RWPE2 (cell line): ENCODE results near the gene SYT15.
A peak's percentile ranks its signal among the peaks of the same experiment; 100 is the strongest.

Experiments used
- ATAC-seq: fragments of 200-7000 bp; cut with Tn5 transposase; 3 replicates; pipeline ENCODE4 v1.9.1; 2021; ENCODE audit warnings: low read depth
- DNase-seq: peaks from one replicate; pipeline ENCODE4 v3.0.0-alpha.2; 2020; ENCODE audit warnings: low spot score
- H3K27ac ChIP-seq: fragments of 450-650 bp; 2 replicates; pipeline ENCODE4 v1.5.1; 2017; ENCODE audit warnings: mild to moderate bottlenecking; ENCODE audit not compliant: poor library complexity, severe bottlenecking
- H3K27me3 ChIP-seq: fragments of 250-450 bp; sonication (Bioruptor Pico); 2 replicates; pipeline ENCODE4 v1.5.1; 2021; ENCODE audit warnings: mild to moderate bottlenecking, moderate library complexity; ENCODE audit not compliant: insufficient read depth, poor library complexity, severe bottlenecking
- H3K36me3 ChIP-seq: fragments of 250-450 bp; sonication (Bioruptor Pico); 2 replicates; pipeline ENCODE4 v1.5.1; 2020; ENCODE audit warnings: low read depth, mild to moderate bottlenecking, moderate library complexity
- H3K4me1 ChIP-seq: fragments of 250-450 bp; sonication (Bioruptor Pico); 2 replicates; pipeline ENCODE4 v1.5.1; 2021; ENCODE audit warnings: mild to moderate bottlenecking, moderate library complexity; ENCODE audit not compliant: insufficient read depth, poor library complexity, severe bottlenecking
- H3K4me3 ChIP-seq: fragments of 250-450 bp; sonication (Bioruptor Pico); 2 replicates; pipeline ENCODE4 v1.5.1; 2021; ENCODE audit warnings: mild to moderate bottlenecking, moderate library complexity; ENCODE audit not compliant: severe bottlenecking
- H3K9me3 ChIP-seq: fragments of 250-450 bp; sonication (Bioruptor Pico); 2 replicates; pipeline ENCODE4 v1.5.1; 2021; ENCODE audit warnings: mild to moderate bottlenecking, moderate library complexity; ENCODE audit not compliant: severe bottlenecking
- TF ChIP-seq, protein P1 (sequence below): fragments of 450-650 bp; IDR thresholded peaks from one replicate; pipeline ENCODE4 v1.5.1; 2017; ENCODE audit warnings: mild to moderate bottlenecking, moderate library complexity; ENCODE audit not compliant: poor library complexity, severe bottlenecking

SYT15 gene

DNA sequence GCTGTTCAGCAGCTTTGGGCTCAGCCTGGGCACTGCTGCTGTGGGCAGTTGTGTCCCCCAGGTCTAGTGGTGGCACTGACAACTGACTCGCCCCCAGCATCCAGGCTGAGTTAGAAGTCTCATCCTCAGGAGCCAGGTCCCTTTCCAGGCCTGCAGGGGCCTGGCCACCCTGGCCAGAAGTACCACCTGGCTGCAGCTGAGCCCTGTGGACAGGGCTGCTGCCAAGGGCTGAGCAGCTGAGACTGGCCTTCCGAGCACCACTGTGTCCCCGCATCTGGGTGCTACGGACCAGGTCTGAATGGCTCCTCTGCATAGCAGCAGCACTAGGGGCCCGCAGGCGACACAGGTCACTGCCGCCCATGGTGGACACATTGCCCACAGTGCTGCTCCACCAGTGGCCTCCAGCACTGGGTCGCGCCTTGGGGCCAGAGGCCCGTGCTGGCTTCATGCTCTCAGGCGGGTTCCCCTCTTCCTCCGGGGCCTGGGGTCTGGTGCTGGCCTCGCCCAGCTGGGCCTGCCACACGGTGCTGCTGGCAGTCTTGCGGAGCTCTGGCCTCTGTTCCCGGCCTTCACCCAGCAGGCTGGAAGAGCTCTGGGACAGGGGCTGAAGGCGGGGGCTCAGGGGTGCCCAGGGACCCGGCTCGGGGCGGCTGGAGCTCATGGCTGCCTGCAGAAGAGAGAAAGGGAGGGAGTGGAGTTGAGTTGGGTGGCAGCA is 28.7 kb upstream of the SYT15 start:
- H3K9me3 ChIP-seq, result no peaks in the 10 kb centered on the region
- H3K27me3 ChIP-seq, result no peaks in the 10 kb centered on the region
- DNase-seq (peak; percentile 78), ATAC-seq (no peak)
- H3K4me1 ChIP-seq, result no peaks in the 10 kb centered on the region
- H3K36me3 ChIP-seq, result no peaks in the 10 kb centered on the region
- no peak overlapping the region for H3K4me3 ChIP-seq
- H3K27ac ChIP-seq, result no peak overlapping the region
- TF ChIP-seq, protein P1, sequence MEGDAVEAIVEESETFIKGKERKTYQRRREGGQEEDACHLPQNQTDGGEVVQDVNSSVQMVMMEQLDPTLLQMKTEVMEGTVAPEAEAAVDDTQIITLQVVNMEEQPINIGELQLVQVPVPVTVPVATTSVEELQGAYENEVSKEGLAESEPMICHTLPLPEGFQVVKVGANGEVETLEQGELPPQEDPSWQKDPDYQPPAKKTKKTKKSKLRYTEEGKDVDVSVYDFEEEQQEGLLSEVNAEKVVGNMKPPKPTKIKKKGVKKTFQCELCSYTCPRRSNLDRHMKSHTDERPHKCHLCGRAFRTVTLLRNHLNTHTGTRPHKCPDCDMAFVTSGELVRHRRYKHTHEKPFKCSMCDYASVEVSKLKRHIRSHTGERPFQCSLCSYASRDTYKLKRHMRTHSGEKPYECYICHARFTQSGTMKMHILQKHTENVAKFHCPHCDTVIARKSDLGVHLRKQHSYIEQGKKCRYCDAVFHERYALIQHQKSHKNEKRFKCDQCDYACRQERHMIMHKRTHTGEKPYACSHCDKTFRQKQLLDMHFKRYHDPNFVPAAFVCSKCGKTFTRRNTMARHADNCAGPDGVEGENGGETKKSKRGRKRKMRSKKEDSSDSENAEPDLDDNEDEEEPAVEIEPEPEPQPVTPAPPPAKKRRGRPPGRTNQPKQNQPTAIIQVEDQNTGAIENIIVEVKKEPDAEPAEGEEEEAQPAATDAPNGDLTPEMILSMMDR, result no peak

GRCh38 chr10:46550795-46551700 is 27.9 kb upstream of the SYT15 start:
- TF ChIP-seq, protein P1, result no peak
- Histone ChIP-seq H3K4me3 (no peak overlapping the region), H3K9me3 (no peaks in the 10 kb centered on the region), H3K36me3 (no peaks in the 10 kb centered on the region), H3K4me1 (no peaks in the 10 kb centered on the region), H3K27me3 (no peaks in the 10 kb centered on the region), H3K27ac (no peak overlapping the region)
- ATAC-seq (no peak), DNase-seq (peak; percentile 63)

- ATAC-seq, result no peak
- Histone ChIP-seq H3K4me3 (no peak overlapping the region), H3K27me3 (no peaks in the 10 kb centered on the region)
These were observed 27.0 kb upstream of the SYT15 start for GRCh38 chr10:46551701-46552525.

GRCh38 chr10:46552526-46553237 is 26.2 kb upstream of the SYT15 start:
- Histone ChIP-seq H3K36me3 (no peaks in the 10 kb centered on the region), H3K9me3 (no peaks in the 10 kb centered on the region), H3K27me3 (no peaks in the 10 kb centered on the region), H3K4me3 (no peak overlapping the region), H3K27ac (no peak overlapping the region), H3K4me1 (no peaks in the 10 kb centered on the region)
- DNase-seq (no peak), ATAC-seq (no peak)
- TF ChIP-seq, protein P1, result no peak

More at GRCh38 chr10:46551701-46552525, 27.0 kb upstream of the SYT15 start:
- Histone ChIP-seq H3K4me1 (no peaks in the 10 kb centered on the region), H3K36me3 (no peaks in the 10 kb centered on the region), H3K27ac (no peak overlapping the region), H3K9me3 (no peaks in the 10 kb centered on the region)
- TF ChIP-seq, protein P1, result no peak
- peak; percentile 68 for DNase-seq
